HUDEP-2 (cell line): ENCODE data around the gene METRN.

Experiments used
- DNase-seq, 76 experiments: peaks; one replicate each; lab custom pipeline; 2025; ENCODE audit not compliant: unreplicated experiment in 76 of 76; lab: John Stamatoyannopoulos, UW

METRN gene

DNA sequence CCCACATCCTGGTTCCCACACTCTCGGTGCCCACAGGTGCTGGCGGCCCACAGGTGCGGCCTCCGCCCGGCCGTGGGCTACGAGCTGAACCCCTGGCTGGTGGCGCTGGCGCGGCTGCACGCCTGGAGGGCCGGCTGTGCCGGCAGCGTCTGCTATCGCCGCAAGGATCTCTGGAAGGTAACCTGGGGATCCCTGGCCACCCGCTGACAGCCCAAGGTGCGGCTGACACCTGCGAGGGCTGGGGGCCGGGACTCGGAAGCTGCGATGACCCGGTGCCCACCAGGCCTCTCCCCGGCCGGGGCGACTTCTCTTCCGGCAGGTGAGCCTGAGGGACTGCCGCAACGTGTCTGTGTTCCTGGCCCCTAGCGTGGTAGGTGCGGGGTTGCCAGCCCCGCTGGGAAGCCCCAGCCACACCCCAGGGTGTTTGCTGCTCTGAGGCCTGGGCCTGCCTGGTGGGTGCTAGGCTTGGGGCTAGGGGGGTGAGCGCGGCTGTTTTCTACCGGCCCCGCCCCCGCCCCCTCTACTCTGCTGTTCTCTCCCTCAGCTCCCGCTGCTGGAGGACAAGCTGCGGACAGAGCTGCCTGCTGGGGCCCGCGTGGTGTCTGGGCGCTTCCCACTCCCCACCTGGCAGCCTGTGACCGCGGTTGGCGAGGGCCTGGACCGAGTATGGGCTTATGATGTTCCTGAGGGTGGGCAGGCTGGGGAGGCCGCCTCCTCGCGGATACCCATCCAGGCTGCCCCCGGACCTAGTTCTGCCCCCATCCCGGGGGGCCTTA lies 7.0 kb downstream of the METRN start:
- no peak for DNase-seq

DNA sequence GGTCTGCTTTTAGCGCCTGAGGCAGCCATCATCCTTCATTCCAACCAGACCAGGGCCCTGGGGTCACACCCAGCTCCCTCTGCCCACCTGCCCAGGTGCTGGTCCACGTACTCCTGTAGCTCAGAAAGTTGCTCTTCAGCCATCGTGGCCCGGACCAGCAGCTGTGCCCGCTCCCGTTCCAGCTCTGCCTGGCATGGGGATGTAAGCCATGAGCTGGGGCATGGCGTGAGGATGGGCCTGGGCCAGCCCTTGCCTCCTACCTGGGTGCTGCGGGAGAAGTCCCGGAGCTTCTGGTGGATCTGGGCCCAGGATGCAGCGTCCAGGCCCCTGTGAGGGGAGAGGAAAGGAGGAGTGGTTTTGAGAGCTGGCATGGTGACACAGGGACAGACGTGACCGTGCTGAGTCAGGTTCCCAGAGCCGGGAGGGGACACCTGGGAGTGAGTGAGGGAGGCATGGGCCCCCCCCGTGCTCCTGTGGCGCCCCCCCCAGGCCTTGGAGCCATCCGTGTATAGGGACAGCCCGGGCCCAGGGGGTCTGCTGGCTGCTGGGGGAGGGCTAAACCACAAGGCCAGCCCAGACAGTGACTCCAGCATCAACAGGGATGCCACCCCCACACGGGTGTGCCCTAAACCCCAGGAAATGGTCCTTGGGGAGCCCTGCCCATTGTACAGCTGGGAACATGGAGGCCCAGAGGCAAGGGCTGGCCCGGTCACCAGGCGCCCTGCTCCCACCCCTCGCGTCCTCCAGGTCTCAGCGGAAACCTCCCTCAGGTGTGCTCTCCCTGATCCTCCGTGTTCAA lies 8.1 kb downstream of the METRN start:
- DNase-seq = peak in 1 of 76 experiments; percentile 27

DNA sequence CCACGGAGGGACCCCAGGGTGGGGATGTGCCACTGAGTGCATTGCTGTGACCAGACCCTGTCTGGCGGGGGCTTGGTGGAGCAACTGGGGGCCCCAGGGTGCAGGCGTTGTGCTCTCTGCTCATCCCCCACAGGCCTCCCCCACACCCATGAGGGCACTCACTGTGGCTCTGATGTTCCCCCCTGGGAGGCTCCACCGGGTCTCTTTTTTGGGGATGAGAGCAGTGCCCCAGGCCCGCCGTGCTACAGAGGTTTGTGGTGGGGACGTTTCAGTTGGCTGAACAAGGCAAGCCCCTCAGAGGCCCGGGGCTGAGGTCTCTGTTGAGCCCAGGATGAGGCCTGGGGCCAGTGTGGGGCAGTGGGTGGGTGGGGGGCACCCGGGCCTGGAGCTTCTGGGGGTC lies 8.8 kb downstream of the METRN start:
- DNase-seq = no peak

DNA sequence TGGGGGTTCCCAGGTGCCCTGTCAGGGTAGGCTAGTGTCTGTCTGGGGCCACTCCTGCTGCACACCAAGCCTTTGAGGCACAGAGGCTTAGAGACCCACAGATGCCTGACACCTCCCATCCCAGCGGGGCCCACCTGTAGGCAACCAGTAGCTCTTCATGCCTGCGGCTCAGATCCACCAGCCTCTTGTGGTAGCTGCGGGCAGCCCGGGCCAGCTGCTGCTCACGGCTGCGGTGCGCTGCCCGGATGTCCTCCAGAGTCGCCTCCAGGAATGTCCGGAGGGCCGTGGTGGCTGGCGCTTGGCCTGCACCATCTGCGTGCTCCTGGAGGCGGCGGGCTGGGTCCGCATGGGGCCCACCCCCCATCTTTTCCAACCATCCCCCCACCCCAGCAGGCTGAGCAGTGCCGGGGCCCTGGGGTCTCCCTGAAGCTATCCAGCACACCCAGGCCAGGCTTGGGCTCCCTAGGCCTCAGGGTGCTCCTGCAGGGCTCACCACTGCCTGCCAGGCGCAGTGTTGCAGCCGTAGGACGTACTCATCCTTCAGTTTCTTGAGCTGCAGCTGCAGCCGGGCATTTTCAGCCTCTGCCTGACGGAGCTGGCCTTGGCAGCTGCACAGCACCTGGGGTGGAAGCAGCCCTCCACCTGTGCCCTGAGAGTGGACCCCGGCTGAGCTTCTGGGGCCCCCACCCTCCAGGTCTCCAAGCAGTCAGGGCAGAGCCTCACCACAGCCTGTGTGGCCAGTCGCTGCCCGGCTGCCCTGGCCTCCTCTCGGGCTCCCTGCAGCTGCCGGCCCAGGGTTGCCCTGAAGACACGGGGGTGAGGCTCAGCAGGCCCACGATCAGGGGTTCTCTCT lies 9.5 kb downstream of the METRN start:
- no peak for DNase-seq

DNA sequence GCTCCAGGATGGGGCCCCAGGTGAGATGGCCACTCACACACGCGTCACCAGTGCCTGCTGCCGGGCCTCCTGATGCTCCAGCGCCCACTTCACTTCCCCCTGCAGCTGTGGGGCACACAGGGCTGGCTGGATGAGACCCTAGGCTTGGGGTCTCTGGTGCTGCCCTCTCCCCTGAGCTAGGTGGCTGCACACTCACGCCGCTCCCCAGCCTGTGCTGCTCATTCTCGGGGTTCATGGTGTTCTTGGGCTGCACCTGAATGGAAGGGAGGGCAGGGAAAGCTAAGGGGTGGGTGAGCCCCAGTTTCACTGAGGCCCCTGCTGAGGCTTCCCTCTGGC lies 10.1 kb downstream of the METRN start:
- DNase-seq = no peak

DNA sequence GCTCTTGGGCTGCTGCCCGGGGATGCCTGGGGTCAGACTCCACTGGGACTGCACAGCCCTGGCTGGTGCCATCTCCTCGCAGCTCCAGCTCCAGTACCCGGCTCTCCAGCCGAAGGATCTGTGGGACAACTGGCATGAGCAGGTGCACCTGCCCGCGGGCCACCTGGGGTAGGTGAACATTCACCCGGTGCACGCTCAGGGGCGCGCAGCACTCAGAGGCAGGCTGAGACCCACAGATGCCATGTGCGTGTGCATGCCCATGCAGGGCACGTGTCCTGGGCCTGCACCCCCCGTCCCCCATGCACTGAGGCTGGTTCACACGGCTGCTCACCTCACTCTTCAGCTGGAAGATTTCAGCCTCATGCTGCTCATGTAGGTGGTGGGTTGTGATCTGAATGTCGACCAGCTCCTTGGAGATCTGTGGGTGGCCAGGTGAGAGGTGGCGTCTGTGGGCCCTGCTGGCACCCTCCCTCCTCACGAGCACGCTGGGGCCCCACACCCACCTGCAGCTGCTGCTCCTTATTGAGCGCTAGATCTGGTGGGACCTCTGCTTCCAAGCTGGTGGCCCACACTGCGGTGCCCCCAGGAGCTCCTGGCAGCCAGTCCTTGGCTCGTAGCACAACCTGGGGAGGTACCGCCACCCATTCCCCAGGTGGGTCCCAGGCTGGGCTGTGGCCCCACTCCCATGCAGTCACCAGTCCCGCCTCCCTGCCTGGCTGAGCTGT lies 10.7 kb downstream of the METRN start:
- DNase-seq = no peak

DNA sequence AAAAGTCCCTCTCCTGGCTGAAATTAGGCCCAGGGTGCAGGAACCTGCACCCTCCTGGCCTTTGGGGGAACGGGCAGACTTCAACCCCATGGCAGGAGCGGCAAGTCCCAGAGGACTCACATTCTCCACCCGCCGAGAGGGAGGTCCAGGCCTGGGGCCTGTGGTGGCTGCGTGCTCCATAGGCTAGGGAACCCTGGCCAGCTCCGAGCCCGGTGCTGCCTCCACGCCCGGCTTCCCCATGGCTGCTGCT lies 11.2 kb downstream of the METRN start:
- no peak for DNase-seq

DNA sequence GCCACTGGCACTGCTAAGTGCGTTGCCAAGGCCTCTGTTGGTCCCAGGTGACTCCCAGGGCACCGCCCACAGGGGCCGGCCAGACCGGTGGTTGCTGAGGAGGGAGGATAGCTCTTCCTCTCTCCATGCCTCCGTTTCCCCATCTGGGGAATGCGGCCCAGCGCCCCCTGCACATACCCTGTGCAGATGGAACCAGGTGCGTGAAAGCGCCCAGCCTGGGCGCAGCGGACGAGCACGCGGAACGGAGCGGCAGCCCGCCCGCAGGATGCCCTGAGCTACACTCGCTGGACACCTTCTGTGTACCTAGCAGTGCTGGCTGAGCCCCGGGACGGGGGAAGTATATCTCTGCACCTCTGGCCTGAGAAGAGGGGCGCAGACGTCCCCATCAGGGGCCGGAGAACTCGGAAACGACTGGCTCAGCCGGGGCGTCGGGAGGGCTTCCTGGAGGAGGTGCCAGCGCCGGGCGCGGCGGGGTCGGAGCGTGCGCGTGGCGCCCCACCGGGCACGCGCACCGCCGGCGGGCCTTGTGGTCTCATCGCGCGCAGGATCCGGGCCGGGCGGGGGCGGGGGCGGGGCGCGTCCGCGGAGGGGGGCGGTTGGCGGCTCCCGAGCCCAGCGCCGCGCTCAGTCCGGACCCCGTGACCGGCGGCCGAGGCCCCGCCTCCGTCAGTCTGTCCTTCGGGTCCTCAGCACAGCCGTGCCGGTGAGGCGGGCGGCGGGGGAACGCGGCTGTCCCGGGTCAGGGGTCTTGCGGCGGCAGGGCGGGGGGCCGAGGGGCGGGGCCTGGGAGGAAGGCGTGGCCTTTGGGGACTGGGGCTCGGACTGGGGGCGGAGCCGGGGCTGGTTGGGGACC lies 11.7 kb downstream of the METRN start, which contains the start of the genes CCDC78 and HAGHL:
Gene CCDC78 (minus strand): TSS at position 6 of the 853 bp plus-strand sequence. CDS start 76 bp downstream, outside the sequence.
Gene HAGHL (plus strand): TSS at position 669 of the 853 bp plus-strand sequence. CDS start 404 bp downstream, outside the sequence.
- peak in 62 of 76 experiments; percentile 15 to 83 (median 61) for DNase-seq

DNA sequence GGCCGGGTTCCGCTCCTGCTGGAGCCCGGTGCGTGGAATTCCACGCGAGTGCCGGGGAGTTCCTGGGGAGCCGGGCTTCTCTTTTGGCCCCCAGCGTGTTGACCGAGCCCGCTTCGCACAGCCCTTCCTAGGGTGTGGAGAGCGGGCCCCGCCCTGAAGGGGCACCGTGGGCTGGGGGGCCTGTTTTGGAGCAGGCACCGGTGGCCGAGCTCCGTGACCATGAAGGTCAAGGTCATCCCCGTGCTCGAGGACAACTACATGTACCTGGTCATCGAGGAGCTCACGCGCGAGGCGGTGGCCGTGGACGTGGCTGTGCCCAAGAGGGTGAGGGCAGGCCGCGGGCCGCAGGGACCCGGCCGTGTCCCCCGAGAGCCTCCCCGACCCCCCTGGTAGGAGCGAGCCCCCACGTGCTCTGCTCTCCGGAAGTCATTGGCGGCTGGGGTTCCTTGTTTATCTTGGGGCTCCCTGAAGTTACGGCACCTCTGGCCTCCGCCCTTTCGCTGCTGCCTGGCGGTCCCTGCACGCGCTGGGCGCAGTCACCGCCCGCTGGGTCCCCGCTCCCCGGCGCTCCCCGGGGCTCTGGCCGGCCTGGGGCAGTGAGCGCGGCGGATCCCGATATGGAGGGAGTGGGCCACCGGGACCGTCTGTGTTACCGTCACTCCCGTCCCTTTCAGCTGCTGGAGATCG lies 12.5 kb downstream of the METRN start:
- peak in 26 of 76 experiments; percentile 7 to 63 (median 32) for DNase-seq

DNA sequence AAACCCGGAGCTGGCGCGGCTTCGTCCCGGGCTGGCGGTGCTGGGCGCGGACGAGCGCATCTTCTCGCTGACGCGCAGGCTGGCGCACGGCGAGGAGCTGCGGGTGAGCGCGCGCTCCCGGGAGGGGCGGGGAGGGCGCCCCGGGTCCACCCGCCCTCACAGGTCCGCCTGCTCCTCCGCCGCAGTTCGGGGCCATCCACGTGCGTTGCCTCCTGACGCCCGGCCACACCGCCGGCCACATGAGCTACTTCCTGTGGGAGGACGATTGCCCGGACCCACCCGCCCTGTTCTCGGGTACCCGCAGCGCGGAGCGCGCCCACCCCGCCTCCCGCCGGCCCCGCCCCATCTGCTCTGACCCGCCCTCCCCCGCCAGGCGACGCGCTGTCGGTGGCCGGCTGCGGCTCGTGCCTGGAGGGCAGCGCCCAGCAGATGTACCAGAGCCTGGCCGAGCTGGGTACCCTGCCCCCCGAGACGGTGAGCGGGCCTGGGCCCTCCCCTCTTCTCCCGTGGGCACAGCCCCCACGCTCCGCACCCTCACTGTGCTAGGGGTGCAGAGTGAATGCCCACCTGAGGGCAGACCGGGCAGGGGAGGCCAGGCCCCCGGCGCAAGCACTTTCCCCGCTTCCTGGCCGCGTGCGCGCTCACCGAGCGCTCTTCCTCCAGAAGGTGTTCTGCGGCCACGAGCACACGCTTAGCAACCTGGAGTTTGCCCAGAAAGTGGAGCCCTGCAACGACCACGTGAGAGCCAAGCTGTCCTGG lies 13.4 kb downstream of the METRN start:
- peak in 71 of 76 experiments; percentile 14 to 91 (median 77) for DNase-seq

DNA sequence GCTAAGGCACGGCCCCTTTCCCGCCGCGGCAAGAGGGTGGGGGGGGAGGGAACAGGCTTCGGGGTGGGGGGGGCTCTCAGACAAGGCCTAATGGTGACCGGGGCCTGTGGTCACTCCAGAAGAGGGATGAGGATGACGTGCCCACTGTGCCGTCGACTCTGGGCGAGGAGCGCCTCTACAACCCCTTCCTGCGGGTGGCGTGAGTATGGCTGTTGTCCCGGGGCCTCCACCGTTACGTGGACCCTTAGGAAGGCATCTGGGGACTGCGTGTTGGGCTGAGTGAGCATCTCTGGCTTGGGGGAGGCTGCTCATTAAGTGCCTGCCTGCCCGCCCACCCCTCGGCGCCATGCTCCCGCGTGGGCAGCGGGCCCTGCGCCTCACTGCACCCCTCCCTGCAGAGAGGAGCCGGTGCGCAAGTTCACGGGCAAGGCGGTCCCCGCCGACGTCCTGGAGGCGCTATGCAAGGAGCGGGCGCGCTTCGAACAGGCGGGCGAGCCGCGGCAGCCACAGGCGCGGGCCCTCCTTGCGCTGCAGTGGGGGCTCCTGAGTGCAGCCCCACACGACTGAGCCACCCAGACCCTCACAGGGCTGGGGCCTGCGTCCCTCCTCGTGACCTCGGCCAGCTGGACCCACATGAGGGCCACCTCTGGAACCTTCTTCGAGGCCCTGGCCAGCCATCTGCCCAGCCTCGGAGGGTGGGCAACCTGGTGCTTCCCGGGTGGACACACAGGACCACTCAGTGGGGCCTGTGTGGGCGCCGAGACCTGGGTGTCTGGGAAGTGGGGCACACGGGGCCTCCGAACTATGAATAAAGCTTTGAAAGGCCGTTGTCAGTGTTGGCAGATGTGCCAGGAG lies 14.2 kb downstream of the METRN start:
- no peak for DNase-seq

DNA sequence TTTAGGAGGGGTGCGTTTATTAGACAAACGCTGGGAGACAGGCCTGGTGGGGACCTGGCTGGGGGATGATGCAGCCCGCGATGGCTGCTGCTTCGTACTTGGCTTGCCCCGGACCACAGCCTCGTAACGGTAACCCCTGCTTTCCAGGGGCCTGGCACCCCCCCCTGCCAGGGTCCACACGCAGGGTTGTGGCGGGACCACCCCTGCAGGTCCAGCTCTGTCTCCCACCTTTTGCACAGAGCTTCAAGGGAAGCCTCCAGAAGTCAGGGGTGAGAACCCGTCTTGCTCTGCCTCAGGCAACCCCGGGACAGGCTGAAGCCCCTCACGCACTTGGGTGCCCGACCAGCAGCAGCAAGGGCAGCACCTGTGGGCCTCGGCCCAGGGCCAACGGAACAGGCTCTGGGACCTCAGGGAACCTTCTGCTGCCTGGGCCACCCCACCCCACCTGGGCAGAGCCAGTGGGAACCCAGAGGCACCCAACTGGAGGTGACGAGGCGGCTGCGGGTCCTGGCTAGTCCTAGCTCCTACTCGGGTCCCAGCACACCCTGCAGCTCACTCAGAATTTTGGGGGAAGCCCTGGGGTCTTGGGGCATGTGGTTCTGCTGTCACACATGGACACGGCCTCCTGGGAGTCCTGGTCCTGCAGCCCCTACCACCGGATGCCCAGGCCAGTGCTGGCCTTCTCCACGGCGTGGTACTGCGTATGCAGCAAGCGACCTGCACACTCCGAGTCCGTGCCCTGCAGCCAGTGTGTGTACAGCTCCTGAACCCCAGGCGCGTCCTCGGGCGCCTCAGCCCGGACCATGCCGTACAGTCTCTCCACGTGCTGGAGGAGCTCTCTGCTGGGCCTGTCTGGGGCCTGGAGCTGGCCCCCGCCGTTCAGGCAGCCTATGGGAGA lies 15.1 kb downstream of the METRN start:
- no peak for DNase-seq

DNA sequence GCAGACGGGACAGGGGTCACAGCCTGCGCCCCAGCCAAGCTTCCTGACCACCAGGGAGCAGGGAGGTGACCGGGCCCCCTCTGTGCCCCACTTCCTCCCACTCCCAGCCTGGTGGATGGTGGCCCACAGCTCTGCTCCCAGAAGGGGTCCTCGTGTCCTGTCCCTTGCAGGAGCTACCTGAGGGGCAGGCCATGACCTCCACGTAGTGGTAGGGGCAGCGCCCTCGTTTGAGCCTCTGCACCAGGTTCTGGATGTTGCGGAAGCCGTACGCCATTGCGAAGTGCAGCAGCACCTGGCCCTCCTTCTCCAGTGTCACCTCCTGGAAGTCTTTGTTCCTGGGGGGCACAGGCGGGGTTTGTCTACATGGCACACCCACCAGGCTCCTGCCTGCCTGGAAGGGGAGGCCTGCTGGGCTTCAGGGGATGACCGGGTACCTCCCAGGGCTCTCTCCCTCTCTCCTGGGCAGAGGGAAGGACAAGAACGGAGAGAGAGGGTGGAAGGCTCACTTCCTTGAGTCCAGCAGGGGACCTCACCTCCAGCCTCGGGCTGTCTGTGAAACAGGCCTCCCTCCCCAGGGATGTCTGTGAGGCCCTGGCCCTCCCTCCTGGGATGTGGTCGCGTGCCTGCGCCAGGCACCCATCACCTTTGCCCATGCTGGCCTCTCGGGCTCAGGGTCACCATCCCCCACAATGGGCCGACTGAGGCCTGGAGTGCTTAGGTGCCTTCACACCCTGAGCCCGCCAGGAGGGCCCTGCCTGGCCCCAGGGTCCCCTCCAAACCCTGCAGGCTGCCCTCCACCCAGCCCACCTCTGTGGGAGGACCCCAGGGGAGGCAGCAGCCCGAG lies 16.0 kb downstream of the METRN start:
- DNase-seq = no peak

DNA sequence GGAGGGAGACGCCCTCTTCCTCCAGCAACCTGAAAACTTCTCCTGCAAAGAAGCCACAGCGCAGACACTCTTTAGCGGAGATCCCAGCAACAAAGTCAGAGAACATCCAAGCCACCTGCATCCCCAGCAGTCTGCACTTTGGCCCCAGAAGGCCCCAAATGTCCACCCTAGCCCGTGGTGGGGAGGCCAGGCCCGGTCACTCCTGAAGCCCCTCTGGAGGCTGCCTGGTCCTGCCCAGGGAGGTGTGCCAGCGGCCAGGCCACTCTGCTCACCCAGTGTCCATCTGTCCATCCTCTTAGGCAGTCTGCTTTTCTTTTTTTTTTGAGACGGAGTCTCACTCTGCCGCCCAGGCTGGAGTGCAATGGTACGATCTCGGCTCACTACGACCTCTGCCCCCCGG lies 17.4 kb downstream of the METRN start:
- DNase-seq = no peak

DNA sequence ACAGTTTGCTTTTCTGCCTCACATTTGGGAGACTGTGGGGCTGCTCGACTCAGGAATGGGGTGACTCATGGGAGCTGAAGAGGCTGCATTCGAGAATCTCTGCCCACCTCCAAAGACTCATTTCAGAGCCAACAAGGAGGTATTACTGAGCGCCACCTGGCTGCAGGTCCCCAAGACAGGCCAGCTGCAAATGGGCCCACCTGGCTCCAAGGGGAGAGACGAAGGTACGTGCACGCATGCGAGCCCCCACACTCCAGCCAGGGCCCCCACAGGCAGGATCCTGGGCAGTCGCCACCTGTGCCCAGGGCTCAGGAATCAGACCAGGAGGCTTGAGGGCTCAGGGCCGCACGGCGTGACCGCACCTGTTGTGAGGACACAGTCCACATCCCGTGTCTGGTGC lies 18.0 kb downstream of the METRN start:
- DNase-seq = no peak
